GM12878 (cell line): Measurements from ENCODE around the gene DCAF5. TPM values are rescaled to one million over a fixed set of nuclear protein-coding genes. Genes with fewer than 3 reads are reported as not detected.

Experiments used
- ATAC-seq: fragments of 200-7000 bp; cut with Tn5 transposase; 3 replicates; pipeline ENCODE4 v1.9.1; 2020; ENCODE audit warnings: mild to moderate bottlenecking, moderate library complexity
- BruUV-seq: library from RNA; stranded (reverse); fragments of 400-500 nt; replicated peaks from 2 replicates; lab custom pipeline; 2021; lab: Mats Ljungman, UMichigan
- CTCF ChIA-PET: fragments of 300-600 bp; sonication (Branson Sonifier 250); formaldehyde crosslinking; extraction: SDS; loops from one replicate; lab custom pipeline; 2021; ENCODE audit warnings: inconsistent platforms; lab: Yijun Ruan, JAX
- POLR2A ChIA-PET: fragments of 350-600 bp; formaldehyde crosslinking; extraction: SDS; loops from one replicate; lab custom pipeline; 2021; ENCODE audit warnings: inconsistent platforms; lab: Charles Lee
- RAD21 ChIA-PET: fragments of 300-600 bp; sonication (Branson Sonifier 250); formaldehyde crosslinking; loops from one replicate; lab custom pipeline; 2023; ENCODE audit warnings: antibody characterized with exemption; ENCODE audit not compliant: unreplicated experiment; lab: Charles Lee
- SMC1A ChIA-PET: fragments of 300-600 bp; sonication (Branson Sonifier 250); formaldehyde crosslinking; loops from one replicate; lab custom pipeline; 2023; ENCODE audit not compliant: unreplicated experiment, uncharacterized antibody; lab: Charles Lee
- DNase-seq: peaks from one replicate; pipeline ENCODE4 v3.0.0-alpha.2; 2011; ENCODE audit warnings: low read depth, low spot score
- FAIRE-seq: peaks from 3 replicates; lab custom pipeline; 2011; peaks lifted over from hg19 to GRCh38; lab: Jason Lieb, UNC
- H2AFZ ChIP-seq: 2 replicates; pipeline ENCODE4 v1.6.0; 2011; ENCODE audit warnings: low read depth, low read length, control low read depth; ENCODE audit not compliant: control insufficient read depth
- H3K27ac ChIP-seq: 2 replicates; pipeline ENCODE4 v1.5.1; 2011; ENCODE audit warnings: control low read depth; ENCODE audit not compliant: control insufficient read depth, insufficient read depth
- H3K27me3 ChIP-seq, 2 experiments: replicated peaks in 1 of 2; 2 replicates each; pipeline versions ENCODE4 v1.6.0 to v1.6.1; 2011; ENCODE audit warnings: low read length in 1 of 2; ENCODE audit not compliant: control insufficient read depth in 2 of 2, insufficient read depth in 2 of 2
- H3K36me3 ChIP-seq, 2 experiments: 2 replicates each; pipeline ENCODE4 v1.5.1; 2011; ENCODE audit warnings: low read length in 1 of 2; ENCODE audit not compliant: control insufficient read depth in 2 of 2, insufficient read depth in 2 of 2
- H3K4me1 ChIP-seq: 2 replicates; pipeline ENCODE4 v1.6.1; 2011; ENCODE audit warnings: mild to moderate bottlenecking, low read length, moderate library complexity, mixed read lengths; ENCODE audit not compliant: control insufficient read depth, insufficient read depth
- H3K4me2 ChIP-seq: 2 replicates; pipeline ENCODE4 v1.6.0; 2011; ENCODE audit warnings: control low read depth; ENCODE audit not compliant: control insufficient read depth, insufficient read depth
- H3K4me3 ChIP-seq: fragments of 200-600 bp; sonication (generic); 2 replicates; pipeline ENCODE4 v1.5.1; 2016
- H3K79me2 ChIP-seq: 2 replicates; pipeline ENCODE4 v1.6.0; 2011; ENCODE audit warnings: low read length; ENCODE audit not compliant: control insufficient read depth, insufficient read depth
- H3K9ac ChIP-seq: 2 replicates; pipeline ENCODE4 v1.8.0; 2011; ENCODE audit warnings: low read length, control low read depth, mixed read lengths; ENCODE audit not compliant: control insufficient read depth, insufficient read depth
- H3K9me3 ChIP-seq: replicated peaks from 3 replicates; pipeline ENCODE4 v1.5.1; 2011; ENCODE audit warnings: mild to moderate bottlenecking, low read length; ENCODE audit not compliant: control insufficient read depth, insufficient read depth
- H4K20me1 ChIP-seq: 2 replicates; pipeline ENCODE4 v1.6.0; 2011; ENCODE audit not compliant: control insufficient read depth, insufficient read depth
- ASH2L ChIP-seq: fragments of 300-600, 200-600 bp; sonication (generic); IDR thresholded peaks from 2 replicates; pipeline ENCODE4 v1.6.1; 2017; ENCODE audit warnings: low read depth, mild to moderate bottlenecking, borderline replicate concordance
- ATF2 ChIP-seq: IDR thresholded peaks from 2 replicates; pipeline ENCODE4 v1.6.1; 2012; ENCODE audit warnings: low read length, inconsistent platforms
- CBX3 ChIP-seq: fragments of 200-600 bp; sonication (generic); IDR thresholded peaks from 2 replicates; pipeline ENCODE4 v1.6.1; 2016; ENCODE audit warnings: low read depth, borderline replicate concordance
- CHD4 ChIP-seq: fragments of 200-600 bp; sonication (generic); IDR thresholded peaks from 2 replicates; pipeline ENCODE4 v1.6.1; 2016; ENCODE audit warnings: mild to moderate bottlenecking
- PML ChIP-seq: IDR thresholded peaks from 2 replicates; pipeline ENCODE4 v1.6.1; 2012; ENCODE audit warnings: low read length, inconsistent platforms
- RAD21 ChIP-seq: IDR thresholded peaks from 2 replicates; pipeline ENCODE4 v1.6.1; 2011; ENCODE audit warnings: mild to moderate bottlenecking, low read depth, low read length, moderate library complexity; ENCODE audit not compliant: insufficient read depth
- RBBP5 ChIP-seq: fragments of 200-600 bp; sonication (generic); conservative IDR thresholded peaks from 2 replicates; pipeline ENCODE4 v1.6.1; 2016
- SIX5 ChIP-seq: IDR thresholded peaks from 2 replicates; pipeline ENCODE4 v1.6.1; 2011; ENCODE audit warnings: mild to moderate bottlenecking, low read depth, low read length, moderate library complexity; ENCODE audit not compliant: severe bottlenecking
- SMAD5 ChIP-seq: IDR thresholded peaks from 2 replicates; pipeline ENCODE4 v1.6.1; 2016; ENCODE audit warnings: antibody characterized with exemption, low read depth
- SMC3 ChIP-seq: IDR thresholded peaks from 2 replicates; pipeline ENCODE4 v1.6.1; 2011; ENCODE audit warnings: low read length, improper control_type of control experiment, borderline replicate concordance
- WGBS: methylation state at CpG from one replicate; pipeline ENCODE4 v1.1.6; 2016; ENCODE audit warnings: low lambda C conversion rate; ENCODE audit not compliant: insufficient replicate concordance, insufficient coverage; ENCODE audit errors: missing lambda C conversion rate; 5-methylcytosine and 5-hydroxymethylcytosine counted together
- in situ Hi-C: fragments of 300-500 bp; cut with MboI; formaldehyde crosslinking; loops from 9 replicates; pipeline ENCODE4 v1.14.3; 2018; ENCODE audit warnings: mixed read lengths
- intact Hi-C: fragments of 100-400 bp; cut with micrococcal nuclease; formaldehyde crosslinking; loops from one replicate; pipeline ENCODE4 v1.14.2; 2022; ENCODE audit not compliant: unreplicated experiment
- polyA plus RNA-seq, 11 experiments: library from polyadenylated mRNA; depleted of rRNA in 4 of 11; unstranded in 6 of 11; stranded (reverse) in 5 of 11; fragments of >200 nt; fragmentation: Nextera tagmentation in 4 of 11; fragmentation: Illumina TruSeq in 1 of 11; extraction: Ambion mirVana in 4 of 11; extraction: Trizol in 1 of 11; gene quantifications; 1 replicate in 1 of 11; 2 replicates in 10 of 11; pipeline versions ENCODE4 v1.2.1 to v1.2.3, GENCODE V29; 2011 to 2016; ENCODE audit warnings: inconsistent platforms in 2 of 11, missing spikeins in 2 of 11, low read depth in 1 of 11
- total RNA-seq, 4 experiments: library from RNA; depleted of rRNA in 3 of 4; stranded (reverse); fragments of >200 nt in 3 of 4; fragmentation: Illumina TruSeq in 1 of 4; extraction: Trizol in 1 of 4; gene quantifications; 2 replicates each; pipeline versions ENCODE4 v1.2.1 to v1.2.3, GENCODE V29; 2013 to 2021

Gene DCAF5
- total and polyA plus RNA-seq, 10 of the 15 experiments (the other 5 are each of a cell fraction or from before 2014, with no cell fraction given), result 6.8 to 38.1 (median 19.1) TPM

- TF ChIP-seq RBBP5 (no peak), CBX3 (no peak), CHD4 (no peak), ASH2L (no peak), SMC3 (no peak), SMAD5 (no peak), PML (no peak), ATF2 (no peak), SIX5 (no peak), RAD21 (no peak)
- TF ChIP-seq, all 136 proteins: peak for 0
- no peaks in the 10 kb centered on the region; a peak in 1 of 4 replicates for H3K27me3 ChIP-seq
- no peaks in the 10 kb centered on the region for H3K79me2 ChIP-seq
- ChIA-PET RAD21 (no interaction called here), POLR2A (no interaction called here), SMC1A (no interaction called here), CTCF (interaction anchor here (1.6 kb wide), 1 partner anchor 123 kb away, joined by 4 read pairs; no protein-coding TSS in a partner anchor)
- intact Hi-C loops (no loop called here), in situ Hi-C loops (no loop called here)
- 14% methylated on average over 7 of the region's 7 CpGs for WGBS
- FAIRE-seq (no peak), ATAC-seq (no peak), DNase-seq (no peak)
- no peak overlapping the region for H3K27ac ChIP-seq
- H3K9me3 ChIP-seq, result no peaks in the 10 kb centered on the region
- no peaks in the 10 kb centered on the region for H3K4me1 ChIP-seq
- no peak overlapping the region for H3K9ac ChIP-seq
- H3K36me3 ChIP-seq, result no peaks in the 10 kb centered on the region
- no peaks in the 10 kb centered on the region for H4K20me1 ChIP-seq
- no TSS peak for BruUV-seq
- H3K4me2 ChIP-seq, result no peak overlapping the region
- H3K4me3 ChIP-seq, result no peak overlapping the region
- H2AFZ ChIP-seq, result no peak overlapping the region
Measured at GRCh38 chr14:69034612-69035262, 118.2 kb downstream of the DCAF5 start.
